Melanocyte of skin (primary cell): ENCODE measurements around the gene GAGE12J. TPM values are rescaled to one million over a fixed set of nuclear protein-coding genes. Genes with fewer than 3 reads are reported as not detected.

Source experiments
- total RNA-seq, 2 donors: library from RNA; depleted of rRNA; stranded (reverse); fragments of >200 nt; gene quantifications; 2 replicates each; pipeline ENCODE4 v1.2.3, GENCODE V29; 2012

GAGE12J gene, protein sequence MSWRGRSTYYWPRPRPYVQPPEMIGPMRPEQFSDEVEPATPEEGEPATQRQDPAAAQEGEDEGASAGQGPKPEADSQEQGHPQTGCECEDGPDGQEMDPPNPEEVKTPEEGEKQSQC
- total RNA-seq = not detected

DNA sequence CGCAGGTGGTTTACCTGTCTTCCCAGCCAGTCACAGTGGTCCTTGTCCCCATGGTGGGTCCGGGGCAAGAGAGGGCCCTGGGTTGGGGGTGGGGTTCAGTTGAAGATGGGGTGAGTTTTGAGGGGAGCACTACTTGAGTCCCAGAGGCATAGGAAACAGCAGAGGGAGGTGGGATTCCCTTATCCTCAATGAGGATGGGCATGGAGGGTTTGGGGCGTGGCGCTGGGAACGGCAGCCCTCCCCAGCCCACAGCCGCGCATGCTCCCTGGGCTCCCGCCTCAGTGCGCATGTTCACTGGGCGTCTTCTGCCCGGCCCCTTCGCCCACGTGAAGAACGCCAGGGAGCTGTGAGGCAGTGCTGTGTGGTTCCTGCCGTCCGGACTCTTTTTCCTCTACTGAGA, at the start of gene GAGE12J:
Gene GAGE12J, plus strand, starts transcription at position 301 of the 400 bp plus-strand sequence. CDS start 1,157 bp downstream, outside the sequence.

DNA sequence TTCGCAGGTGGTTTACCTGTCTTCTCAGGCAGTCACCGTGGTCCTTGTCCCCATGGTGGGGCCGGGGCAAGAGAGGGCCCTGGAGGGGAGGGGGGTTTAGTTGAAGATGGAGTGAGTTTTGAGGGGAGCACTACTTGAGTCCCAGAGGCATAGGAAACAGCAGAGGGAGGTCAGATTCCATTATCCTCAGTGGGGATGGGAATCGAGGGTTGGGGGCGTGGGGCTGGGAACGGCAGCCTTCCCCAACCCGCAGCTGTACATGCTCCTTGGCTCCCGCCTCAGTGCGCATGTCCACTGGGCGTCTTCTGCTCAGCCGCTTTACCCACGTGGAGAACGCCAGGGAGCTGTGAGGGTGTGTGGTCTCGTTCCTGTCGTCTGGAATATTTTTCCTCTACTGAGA, 18.5 kb upstream of the GAGE12J start, which contains the start of gene GAGE10:
Gene GAGE10, plus strand, starts transcription at position 301 of the 400 bp plus-strand sequence. CDS start 1,214 bp downstream, outside the sequence.

DNA sequence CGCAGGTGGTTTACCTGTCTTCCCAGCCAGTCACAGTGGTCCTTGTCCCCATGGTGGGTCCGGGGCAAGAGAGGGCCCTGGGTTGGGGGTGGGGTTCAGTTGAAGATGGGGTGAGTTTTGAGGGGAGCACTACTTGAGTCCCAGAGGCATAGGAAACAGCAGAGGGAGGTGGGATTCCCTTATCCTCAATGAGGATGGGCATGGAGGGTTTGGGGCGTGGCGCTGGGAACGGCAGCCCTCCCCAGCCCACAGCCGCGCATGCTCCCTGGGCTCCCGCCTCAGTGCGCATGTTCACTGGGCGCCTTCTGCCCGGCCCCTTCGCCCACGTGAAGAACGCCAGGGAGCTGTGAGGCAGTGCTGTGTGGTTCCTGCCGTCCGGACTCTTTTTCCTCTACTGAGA, 9.4 kb downstream of the GAGE12J start, which contains the start of gene GAGE13:
Gene GAGE13, plus strand, starts transcription at position 301 of the 400 bp plus-strand sequence. CDS start 1,156 bp downstream, outside the sequence.

Other genes starting within 250 kb of the GAGE12J start
- gene PRAF2, start 248.0 kb upstream of the GAGE12J start, total RNA-seq = 1 to 10 TPM; 7.7 to 7.9 TPM
- 10 to 100 TPM; 44.3 to 47.8 TPM for gene WDR45, start 242.2 kb upstream of the GAGE12J start, total RNA-seq
- 10 to 100 TPM; 12.7 to 16.0 TPM for gene GPKOW, start 198.3 kb upstream of the GAGE12J start, total RNA-seq
- gene MAGIX, start 159.3 kb upstream of the GAGE12J start, total RNA-seq = 1 to 10 TPM; 1.7 to 3.1 TPM
- gene PLP2, start 150.1 kb upstream of the GAGE12J start, total RNA-seq = 10 to 100 TPM; 28.9 to 57.6 TPM
- 1 to 10 TPM; 5.0 to 9.6 TPM for gene PRICKLE3, start 135.7 kb upstream of the GAGE12J start, total RNA-seq
- 1 to 10 TPM; 1.3 to 2.1 TPM for gene SYP, start 121.8 kb upstream of the GAGE12J start, total RNA-seq
- under 1 TPM in 1 of 2 donors, not detected in 1; under 0.01 TPM for gene CACNA1F, start 88.7 kb upstream of the GAGE12J start, total RNA-seq
- gene CCDC22, start 86.6 kb upstream of the GAGE12J start, total RNA-seq = 10 to 100 TPM; 16.0 to 18.6 TPM
- gene FOXP3, start 57.3 kb upstream of the GAGE12J start, total RNA-seq = under 1 TPM in 1 of 2 donors, not detected in 1; 0.34 TPM
- 1 to 10 TPM; 6.9 to 7.3 TPM for gene PPP1R3F, start 52.2 kb upstream of the GAGE12J start, total RNA-seq
- gene GAGE10, start 18.4 kb upstream of the GAGE12J start, total RNA-seq = not detected
- not detected for gene GAGE13, start 9.5 kb downstream of the GAGE12J start, total RNA-seq
- gene GAGE12C, start 210.1 kb downstream of the GAGE12J start, total RNA-seq = not detected
- gene GAGE12D, start 219.7 kb downstream of the GAGE12J start, total RNA-seq = not detected
- not detected for gene GAGE12E, start 229.3 kb downstream of the GAGE12J start, total RNA-seq
- not detected for gene GAGE12F, start 238.8 kb downstream of the GAGE12J start, total RNA-seq
- gene GAGE12G, start 248.4 kb downstream of the GAGE12J start, total RNA-seq = not detected